Kidney tubule cell (primary cell): ENCODE results near the gene CALD1.

Experiments used
- DNase-seq: peaks from one replicate; pipeline ENCODE4 v3.0.0-alpha.2; 2018; ENCODE audit warnings: low spot score

The CALD1 gene

DNA sequence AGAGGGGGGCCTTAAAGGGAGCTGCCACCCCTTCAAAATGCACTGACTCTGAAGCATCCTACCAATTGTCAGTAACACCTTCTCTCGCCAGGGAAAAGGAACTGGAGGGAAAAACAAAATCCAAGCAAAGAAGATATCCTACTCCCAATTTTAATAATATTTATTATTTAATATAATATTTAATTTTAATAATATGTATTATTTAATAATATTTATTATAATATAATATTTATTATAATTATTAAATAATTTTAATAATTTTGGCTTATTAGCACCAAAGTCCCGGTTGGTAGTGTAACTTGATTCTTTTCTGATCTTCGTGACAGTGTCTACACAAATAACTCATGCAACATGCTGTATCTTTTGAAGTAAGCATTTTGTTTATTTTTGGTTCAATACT is 148.3 kb downstream of the CALD1 start:
- no peak for DNase-seq

- DNase-seq, result no peak
These were observed 149.1 kb downstream of the CALD1 start for GRCh38 chr7:134928554-134928953.

DNA sequence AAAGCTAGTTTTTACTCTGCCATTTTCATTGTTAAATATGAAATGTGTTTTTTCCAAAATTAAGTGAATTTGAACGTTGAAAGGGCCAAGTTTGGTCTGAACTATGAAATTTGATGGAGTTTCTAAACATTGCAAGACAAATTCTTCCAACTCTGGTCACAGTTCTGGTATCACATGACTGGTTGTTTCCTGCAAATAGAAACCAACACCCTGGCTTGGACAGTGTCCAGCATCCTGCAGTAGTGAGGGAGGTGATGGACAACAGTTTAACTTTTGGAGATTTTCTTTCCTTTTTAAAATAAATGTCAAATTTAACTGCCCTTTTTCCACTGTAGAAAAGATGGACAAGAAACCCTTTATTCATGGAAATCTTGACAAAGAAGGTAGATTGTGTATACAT is 152.1 kb downstream of the CALD1 start:
- no peak for DNase-seq

DNA sequence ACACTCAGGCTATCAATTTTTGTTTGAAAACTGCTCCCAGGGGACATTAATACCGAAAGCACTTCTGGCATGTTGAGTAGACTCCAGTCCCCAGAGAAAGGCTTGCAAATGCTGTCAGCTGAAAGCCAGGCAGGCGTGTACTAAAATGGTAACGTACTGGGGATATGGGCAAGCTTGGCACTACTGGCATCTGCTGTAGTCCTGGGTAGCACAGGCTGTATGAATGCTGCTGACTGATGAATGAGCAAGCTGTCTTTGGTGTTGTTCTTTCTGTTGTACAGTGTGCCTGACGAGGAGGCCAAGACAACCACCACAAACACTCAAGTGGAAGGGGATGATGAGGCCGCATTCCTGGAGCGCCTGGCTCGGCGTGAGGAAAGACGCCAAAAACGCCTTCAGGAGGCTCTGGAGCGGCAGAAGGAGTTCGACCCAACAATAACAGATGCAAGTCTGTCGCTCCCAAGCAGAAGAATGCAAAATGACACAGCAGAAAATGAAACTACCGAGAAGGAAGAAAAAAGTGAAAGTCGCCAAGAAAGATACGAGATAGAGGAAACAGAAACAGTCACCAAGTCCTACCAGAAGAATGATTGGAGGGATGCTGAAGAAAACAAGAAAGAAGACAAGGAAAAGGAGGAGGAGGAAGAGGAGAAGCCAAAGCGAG is 153.4 kb downstream of the CALD1 start:
- no peak for DNase-seq

- no peak for DNase-seq
These were observed 154.1 kb downstream of the CALD1 start for GRCh38 chr7:134933460-134934068.

DNA sequence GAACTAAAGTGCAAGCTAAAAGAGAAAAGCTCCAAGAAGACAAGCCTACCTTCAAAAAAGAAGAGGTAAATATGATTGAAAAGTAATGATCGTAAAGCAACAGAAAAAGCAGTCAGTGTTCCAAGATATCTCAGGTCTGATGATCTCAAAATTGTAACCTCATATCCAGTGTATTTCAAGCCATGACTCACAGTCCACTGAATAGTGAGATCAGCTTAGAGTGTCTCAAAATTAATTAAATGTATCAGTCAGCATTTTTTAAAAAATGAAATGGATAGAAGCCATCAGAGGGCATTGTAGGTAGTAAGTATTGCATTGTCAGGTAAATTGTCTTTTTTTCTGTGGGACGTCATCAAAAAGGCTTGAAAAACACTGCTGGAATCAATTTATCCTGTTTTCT is 156.3 kb downstream of the CALD1 start:
- DNase-seq, result peak; percentile 26

DNA sequence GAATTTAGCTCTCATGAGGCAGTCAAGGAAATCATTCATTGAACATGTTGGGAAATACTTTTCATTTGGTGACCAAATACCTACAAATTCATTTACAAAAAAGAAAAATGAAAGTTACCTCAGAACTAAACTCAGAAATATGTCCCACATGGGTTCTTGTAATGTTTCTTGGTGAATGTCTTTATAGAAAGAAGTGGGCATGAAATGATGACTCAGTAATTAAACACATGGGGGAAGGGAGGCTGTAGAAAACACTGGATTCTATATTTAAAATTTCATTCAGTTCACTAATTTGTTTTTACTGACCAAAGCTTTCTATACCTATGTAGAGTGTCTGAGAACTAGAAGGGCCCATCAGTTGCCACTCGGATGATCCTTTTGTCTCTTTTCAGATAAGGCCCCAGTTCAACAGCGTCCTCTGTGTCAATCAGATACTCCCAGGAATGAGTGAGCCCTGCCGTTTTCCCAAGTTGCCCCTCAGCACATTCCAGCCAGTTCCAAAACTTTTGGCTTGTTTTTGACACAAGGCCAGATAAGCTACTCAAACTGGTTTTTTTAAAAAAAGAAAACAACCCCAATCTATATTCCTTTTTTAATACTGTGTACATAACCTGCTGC is 157.6 kb downstream of the CALD1 start:
- no peak for DNase-seq

DNA sequence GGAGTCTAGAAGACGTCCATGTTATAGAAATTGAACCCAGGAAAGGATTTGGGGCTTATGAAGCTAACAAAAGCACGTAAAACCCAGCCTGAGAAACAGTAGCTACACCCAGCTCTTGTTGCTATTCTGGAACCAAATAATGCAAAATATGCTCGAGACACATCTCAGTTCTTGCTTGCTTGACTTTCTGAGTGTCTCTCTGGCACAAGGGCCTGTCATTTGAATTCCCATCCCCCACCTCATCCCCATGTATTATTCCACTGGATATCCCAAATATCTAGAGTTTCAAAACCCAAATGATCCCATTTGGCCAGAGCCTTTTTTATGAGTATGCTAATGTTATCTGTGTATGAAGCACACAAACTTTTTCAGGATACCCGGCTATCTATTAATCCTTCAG is 158.7 kb downstream of the CALD1 start:
- DNase-seq, result no peak

DNA sequence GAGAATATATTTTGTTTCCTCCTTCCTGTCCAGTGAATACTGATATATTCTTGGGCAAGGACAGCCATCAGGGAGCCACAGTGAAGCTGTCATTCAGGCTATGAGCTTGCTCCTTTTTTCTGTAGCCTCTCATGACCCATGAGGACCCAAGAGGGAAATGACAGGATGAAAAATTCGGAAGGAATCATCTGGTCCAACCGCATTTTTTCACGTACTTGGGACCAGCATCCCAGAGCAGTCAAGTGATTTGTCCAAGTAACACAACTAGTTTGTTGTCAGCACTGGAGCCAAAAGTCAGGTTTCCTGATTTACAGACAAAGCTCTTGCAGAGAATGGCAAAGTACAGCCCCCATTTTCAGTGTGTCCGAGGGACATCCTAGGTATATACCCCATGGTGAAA is 159.7 kb downstream of the CALD1 start:
- no peak for DNase-seq

GRCh38 chr7:134940729-134941128 is 161.3 kb downstream of the CALD1 start:
- peak; percentile 69 for DNase-seq

DNA sequence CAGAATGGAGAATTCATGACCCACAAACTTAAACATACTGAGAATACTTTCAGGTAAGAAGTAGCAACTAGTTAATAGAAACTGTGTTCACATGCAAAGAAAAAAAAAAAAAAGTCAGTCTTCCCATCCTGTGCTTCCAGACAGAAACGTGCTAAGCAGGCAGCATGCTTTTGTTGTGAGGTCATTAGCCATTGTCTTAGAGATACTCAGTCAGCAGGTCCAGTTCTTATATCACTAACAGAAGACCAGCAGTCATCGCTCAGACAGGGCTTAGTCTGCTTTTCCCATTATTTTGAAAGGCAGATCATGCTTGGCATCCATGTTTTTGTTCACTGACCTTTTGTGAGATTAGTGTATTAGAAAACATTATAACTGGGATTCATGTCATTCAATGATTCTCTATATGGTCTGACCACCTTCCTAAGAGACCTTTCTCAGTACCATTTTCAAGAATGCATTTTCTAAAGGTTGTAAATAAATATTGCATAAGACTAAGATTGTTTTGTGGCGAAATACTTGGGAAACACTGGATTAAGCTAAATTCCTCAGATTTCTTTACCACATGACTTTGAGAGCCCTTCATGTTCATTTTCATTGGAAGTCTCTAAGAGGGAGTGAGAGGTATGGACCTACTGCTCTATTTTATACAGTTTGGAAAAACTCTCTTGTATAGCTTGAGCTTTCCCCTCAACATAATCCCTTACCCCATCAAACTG is 161.9 kb downstream of the CALD1 start:
- DNase-seq, result peak; percentile 96

DNA sequence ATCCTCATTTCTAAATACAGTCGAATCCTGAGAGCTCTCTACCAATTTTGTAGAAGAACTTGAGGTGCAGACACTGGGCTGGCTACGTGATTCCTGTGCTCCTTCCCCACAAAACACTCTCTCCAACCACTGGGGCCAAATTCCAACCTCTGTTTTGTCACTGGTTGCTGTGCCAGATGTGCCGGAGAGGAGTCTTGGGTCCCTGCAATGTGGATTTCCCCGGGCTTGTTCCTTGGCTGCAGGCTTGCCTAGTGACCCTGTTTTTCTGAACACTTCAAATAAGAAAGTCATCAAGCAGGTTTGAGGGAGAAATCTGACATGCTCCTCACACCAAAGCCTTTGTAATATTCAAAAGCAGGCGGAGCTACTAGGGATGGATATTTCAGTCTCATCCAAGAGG is 162.5 kb downstream of the CALD1 start:
- peak; percentile 40 for DNase-seq

DNA sequence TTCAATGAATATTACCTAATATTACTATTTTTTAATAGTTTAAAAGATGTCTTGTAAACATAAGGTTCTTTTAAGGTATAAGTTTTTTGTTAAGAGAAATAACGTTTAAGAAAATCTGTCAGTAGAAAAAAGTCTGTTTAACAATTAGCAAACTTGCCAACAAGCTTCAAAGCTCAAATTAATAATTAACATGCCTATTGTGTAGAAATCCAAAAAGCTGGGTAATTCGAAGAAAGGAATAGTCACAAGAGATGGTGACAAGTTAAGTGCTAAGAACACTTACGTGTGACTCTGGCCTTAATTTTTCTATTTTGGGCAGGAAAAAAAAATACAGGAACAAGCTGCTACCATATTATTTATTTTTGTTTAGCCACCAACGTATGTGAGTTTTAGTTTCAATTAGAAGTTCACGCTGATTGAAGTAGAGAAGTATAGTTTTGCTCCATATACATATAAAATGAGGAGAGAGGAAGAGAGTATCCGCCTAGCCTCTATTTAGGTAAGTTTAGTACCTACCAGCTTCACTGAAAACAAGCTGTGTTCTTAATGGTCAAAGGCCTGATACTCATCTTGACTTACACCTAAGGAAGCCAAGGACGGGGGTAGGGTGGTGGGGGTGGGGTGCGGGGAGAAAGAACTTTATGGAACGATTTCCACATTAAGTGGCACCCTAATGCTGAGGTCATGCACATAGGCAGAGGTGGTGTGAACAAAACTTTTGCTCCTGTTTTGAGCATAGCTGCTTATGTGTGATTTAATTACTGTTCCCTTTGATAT is 163.4 kb downstream of the CALD1 start:
- DNase-seq, result peak; percentile 40

GRCh38 chr7:134943785-134944400 is 164.5 kb downstream of the CALD1 start:
- DNase-seq, result peak; percentile 31

GRCh38 chr7:134945691-134946090 is 166.3 kb downstream of the CALD1 start:
- DNase-seq, result no peak

- DNase-seq, result no peak
These were observed 166.8 kb downstream of the CALD1 start for GRCh38 chr7:134946260-134946659.

DNA sequence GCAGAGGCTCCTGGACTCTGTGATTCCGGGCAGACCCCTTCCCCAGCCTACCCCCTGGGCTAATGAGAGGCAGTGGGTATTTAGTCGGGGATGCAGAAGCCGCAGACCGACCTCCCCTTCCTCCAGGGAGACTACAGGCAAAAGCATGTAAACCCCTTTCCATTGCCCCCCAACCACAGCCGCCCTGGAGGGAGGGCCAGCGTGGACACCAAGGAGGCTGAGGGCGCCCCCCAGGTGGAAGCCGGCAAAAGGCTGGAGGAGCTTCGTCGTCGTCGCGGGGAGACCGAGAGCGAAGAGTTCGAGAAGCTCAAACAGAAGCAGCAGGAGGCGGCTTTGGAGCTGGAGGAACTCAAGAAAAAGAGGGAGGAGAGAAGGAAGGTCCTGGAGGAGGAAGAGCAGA is 167.9 kb downstream of the CALD1 start:
- no peak for DNase-seq

GRCh38 chr7:134947831-134948230 is 168.4 kb downstream of the CALD1 start:
- no peak for DNase-seq

DNA sequence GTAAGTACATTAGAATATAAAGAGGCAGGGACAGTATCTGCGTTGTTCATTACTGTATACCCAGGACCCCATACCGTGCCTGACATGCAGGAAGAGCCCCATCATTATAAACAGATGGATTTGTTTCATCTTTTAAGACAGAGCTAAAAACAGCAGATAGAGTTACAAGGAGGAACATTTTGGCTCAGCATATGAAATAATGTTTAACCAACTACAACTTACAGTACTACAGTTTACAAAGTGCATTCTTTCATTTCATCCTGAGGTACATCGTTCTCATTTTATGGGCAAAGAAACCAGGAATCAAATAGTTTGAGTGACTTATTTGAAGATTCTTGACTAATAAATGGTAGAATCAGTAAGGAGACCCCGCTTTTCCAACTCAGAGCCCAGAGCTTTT is 168.8 kb downstream of the CALD1 start:
- DNase-seq, result no peak

GRCh38 chr7:134948736-134949135 is 169.3 kb downstream of the CALD1 start:
- no peak for DNase-seq

DNA sequence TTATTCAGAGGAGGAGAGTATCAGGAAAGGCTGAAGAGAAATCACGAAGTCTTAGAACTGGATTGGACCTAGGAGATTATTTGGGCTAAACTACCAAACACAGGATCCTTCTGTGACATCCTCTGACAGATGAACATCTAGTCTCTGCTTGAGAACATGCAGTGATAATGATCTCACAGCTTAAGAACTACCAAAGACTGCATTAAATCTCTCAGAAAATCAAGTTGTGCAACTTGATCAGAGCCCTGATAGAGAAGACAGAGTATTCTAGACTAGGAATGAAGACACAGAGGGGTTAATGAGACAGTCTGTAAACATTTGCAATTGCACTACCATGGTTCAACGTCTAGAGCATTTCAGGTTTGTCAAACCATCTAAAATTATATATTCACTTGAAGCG is 169.7 kb downstream of the CALD1 start:
- no peak for DNase-seq
